ENCODE data around the gene RPRD1B. TPM values are rescaled to one million over a fixed set of nuclear protein-coding genes. Genes with fewer than 3 reads are reported as not detected.

The RPRD1B gene
- total RNA-seq, 2 donors from 2014 or later, result 22.7 to 42.5 TPM

- Histone ChIP-seq H3K36me3 (no peaks in the 10 kb centered on the region), H3K27ac (peak overlapping the region; percentile 60), H3K4me1 (peaks cover 7% of the 10 kb centered on the region), H3K9ac (ENCODE audit: low read depth in 2 of 2, low read length in 2 of 2) (no peak overlapping the region), H3K27me3 (no peaks in the 10 kb centered on the region), H3K9me3 (no peaks in the 10 kb centered on the region), H3K4me3 (no peak overlapping the region)
- intact Hi-C loops (cut with DNase I), result no loop called here
- DNase-seq, result no peak
- no peak for TF ChIP-seq CTCF (IDR thresholded peaks at IDR 0.05)
Measured at GRCh38 chr20:38126146-38126921, 92.8 kb downstream of the RPRD1B start.

DNA sequence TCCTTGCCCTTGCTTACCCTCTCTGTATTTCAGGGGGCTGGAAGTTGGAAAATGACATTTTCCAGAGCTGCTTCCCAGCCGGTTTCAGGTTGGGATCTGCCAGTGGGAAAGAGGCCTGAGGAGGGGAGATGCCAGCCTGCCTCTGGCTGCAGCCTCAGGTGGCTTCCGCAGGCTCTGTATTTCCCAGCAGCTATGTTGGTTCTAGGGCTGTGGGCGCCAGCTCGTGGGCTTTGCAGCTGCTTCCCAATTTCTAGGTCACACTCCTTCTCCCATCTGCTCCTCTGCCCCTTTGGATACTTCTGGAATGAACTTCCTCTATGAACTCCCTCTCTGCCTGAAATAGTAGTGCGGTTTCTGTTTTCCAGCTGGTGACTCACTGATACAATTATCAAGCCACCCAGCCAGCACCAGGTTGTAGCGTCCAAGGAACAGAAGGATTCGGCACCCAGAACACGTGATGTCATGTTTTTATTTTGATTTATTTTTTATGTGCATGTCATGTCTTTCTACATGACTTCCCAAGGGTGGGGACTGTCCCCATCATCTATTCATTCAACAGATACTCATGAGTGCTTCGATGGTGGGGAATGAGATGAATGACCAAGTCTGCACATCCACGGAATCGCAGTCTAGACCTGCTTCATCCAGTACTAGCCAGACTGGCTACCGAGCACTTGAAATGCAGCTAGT is 93.5 kb downstream of the RPRD1B start:
- H3K9me3 ChIP-seq, result no peaks in the 10 kb centered on the region
- peaks cover 7% of the 10 kb centered on the region for H3K4me1 ChIP-seq
- no peak for DNase-seq
- H3K36me3 ChIP-seq, result no peaks in the 10 kb centered on the region
- H3K27me3 ChIP-seq, result no peaks in the 10 kb centered on the region
- H3K9ac ChIP-seq (ENCODE audit: low read depth in 2 of 2, low read length in 2 of 2), result no peak overlapping the region
- no peak overlapping the region for H3K4me3 ChIP-seq
- no peak for TF ChIP-seq CTCF (IDR thresholded peaks at IDR 0.05)
- intact Hi-C loops (cut with DNase I), result no loop called here
- peak overlapping the region; percentile 60 for H3K27ac ChIP-seq

DNA sequence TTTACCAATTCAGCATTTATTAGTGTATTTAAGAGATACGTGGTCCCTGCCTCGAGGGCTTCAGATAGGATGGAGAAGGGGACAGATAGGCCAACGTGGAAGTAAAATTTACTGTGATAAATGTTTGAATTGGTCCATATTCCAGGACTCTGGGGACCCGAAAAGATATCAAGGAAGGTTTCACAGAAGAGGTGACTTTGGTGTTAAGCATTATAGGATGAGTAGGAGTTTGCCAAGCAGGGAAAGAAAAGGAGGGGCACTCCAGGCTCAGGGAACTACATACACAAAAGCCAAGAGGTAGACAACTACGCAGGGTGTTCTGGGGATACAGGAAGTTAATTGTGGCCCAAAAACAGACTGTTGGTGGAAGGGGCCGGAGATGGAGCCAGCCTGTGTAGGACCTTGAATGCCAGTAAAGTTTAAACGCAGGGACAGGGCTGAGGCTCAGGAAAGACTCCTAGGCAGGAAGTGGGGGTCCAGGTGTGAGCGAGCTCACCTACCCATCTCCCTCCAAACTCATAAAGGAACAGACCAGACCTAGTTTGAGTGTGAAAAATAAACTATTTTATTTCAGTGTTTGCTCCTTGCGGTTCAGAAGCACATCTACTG is 94.5 kb downstream of the RPRD1B start:
- H3K9ac ChIP-seq (ENCODE audit: low read depth in 2 of 2, low read length in 2 of 2), result no peak overlapping the region
- TF ChIP-seq CTCF (IDR thresholded peaks at IDR 0.05), result no peak
- no peaks in the 10 kb centered on the region for H3K36me3 ChIP-seq
- no peak for DNase-seq
- no peak overlapping the region for H3K4me3 ChIP-seq
- H3K27ac ChIP-seq, result peak overlapping the region; percentile 60
- intact Hi-C loops (cut with DNase I), result no loop called here
- H3K27me3 ChIP-seq, result no peaks in the 10 kb centered on the region
- peaks cover 7% of the 10 kb centered on the region for H3K4me1 ChIP-seq
- H3K9me3 ChIP-seq, result no peaks in the 10 kb centered on the region

- Histone ChIP-seq H3K27me3 (no peaks in the 10 kb centered on the region), H3K27ac (no peak overlapping the region), H3K9me3 (no peaks in the 10 kb centered on the region), H3K4me1 (peaks cover 7% of the 10 kb centered on the region), H3K36me3 (no peaks in the 10 kb centered on the region), H3K4me3 (no peak overlapping the region), H3K9ac (ENCODE audit: low read depth in 2 of 2, low read length in 2 of 2) (no peak overlapping the region)
- intact Hi-C loops (cut with DNase I), result no loop called here
- no peak for DNase-seq
- no peak for TF ChIP-seq CTCF (IDR thresholded peaks at IDR 0.05)
Measured at GRCh38 chr20:38128691-38129090, 95.1 kb downstream of the RPRD1B start.

DNA sequence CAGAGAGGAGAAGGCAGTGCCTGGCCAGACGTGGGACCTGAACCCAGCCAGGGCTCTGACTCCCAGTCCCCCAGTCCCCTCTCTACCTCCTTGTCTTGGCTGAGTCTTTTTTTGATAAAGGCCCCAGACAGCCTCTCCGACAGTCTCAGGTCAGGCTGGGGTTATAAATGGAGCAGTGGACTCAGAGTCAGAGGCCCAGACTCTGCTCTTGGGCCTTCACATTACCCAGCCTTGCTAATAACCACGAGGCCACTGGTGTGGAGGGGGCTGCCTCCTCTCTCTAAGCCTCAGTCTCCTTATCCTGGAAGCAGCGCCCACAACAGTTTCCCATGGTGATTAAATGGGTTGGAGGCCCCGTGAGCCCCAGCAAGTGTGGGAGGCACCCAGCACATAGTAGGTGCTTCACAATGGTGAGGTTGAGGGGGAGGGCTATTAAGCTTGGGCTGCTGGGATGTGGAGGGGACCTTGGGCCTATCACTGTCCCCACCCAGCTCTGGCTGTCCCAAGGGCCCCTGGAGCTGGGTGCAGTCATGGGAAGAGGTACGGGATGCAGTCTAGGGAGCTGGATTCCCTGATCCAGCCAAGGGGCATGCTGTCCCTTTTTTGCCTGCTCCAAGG is 95.8 kb downstream of the RPRD1B start:
- no peak overlapping the region for H3K27ac ChIP-seq
- intact Hi-C loops (cut with DNase I), result no loop called here
- H3K36me3 ChIP-seq, result no peaks in the 10 kb centered on the region

More for the DNA sequence above, 95.8 kb downstream of the RPRD1B start:
- Histone ChIP-seq H3K4me1 (peaks cover 7% of the 10 kb centered on the region), H3K27me3 (no peaks in the 10 kb centered on the region), H3K9me3 (no peaks in the 10 kb centered on the region), H3K9ac (ENCODE audit: low read depth in 2 of 2, low read length in 2 of 2) (no peak overlapping the region), H3K4me3 (no peak overlapping the region)
- DNase-seq, result no peak
- no peak for TF ChIP-seq CTCF (IDR thresholded peaks at IDR 0.05)

Measured in colonic mucosa (tissue), 4 donors.